ENCODE data around the gene CHRNA5. TPM values are rescaled to one million over a fixed set of nuclear protein-coding genes. Genes with fewer than 3 reads are reported as not detected.

CHRNA5 gene
- total RNA-seq, 1 donor from 2014 or later: 2.2 TPM

DNA sequence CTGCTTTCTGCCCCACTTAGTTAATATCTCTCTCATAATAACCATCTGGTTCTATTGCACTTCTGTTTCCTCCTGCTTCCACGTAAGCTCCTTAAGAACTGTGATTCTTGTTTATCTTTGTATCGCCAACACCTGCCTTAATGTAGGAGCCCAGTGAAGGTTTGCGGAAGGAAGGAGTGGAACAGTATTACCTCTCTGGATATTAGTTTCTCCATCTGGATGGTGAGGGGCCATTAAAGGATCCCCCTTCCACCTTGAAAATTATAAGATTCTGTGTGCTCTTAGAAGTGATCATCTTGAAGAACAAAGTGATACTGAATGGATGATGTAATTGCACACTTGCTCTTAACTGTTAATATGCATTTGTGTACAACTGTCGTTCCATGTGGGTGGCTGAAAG lies 2.2 kb downstream of the CHRNA5 start:
- no peak overlapping the region for H3K4me3 ChIP-seq
- no peak overlapping the region for H3K27ac ChIP-seq (replicated peaks)
- no peak for DNase-seq
- no peak for TF ChIP-seq CTCF (IDR thresholded peaks at IDR 0.05; ENCODE audit: borderline replicate concordance)
- no peaks in the 10 kb centered on the region for H3K9me3 ChIP-seq (replicated peaks)
- H3K27me3 ChIP-seq (ENCODE audit: low read depth): peaks cover 12% of the 10 kb centered on the region
- H3K36me3 ChIP-seq: no peaks in the 10 kb centered on the region
- peaks cover 20% of the 10 kb centered on the region for H3K4me1 ChIP-seq
- intact Hi-C loops (cut with micrococcal nuclease): no loop called here

GRCh38 chr15:78570710-78571109 lies 5.4 kb downstream of the CHRNA5 start:
- DNase-seq: no peak
- peaks cover 12% of the 10 kb centered on the region for H3K27me3 ChIP-seq (ENCODE audit: low read depth)

DNA sequence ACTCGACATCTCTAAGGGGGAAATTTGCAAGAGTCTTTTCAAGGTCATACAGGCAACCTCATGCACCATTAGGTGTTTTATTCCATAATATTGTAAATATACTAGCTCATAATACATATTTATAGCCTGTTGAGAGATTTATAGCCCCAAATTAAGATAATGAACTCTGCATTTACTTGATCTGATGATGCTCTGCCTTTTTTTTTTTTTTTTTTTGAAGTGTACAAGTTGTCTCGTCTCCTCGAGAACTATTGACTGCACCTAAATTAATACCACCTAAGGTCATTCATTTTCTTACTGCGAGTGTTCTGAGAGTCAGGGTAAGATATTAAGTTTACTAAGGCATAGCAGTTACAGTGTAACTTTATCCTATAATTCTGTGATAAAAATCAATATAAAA lies 6.1 kb downstream of the CHRNA5 start:
- Histone ChIP-seq H3K9me3 (replicated peaks) (no peaks in the 10 kb centered on the region), H3K4me1 (peaks cover 6% of the 10 kb centered on the region), H3K4me3 (no peak overlapping the region), H3K27ac (replicated peaks) (no peak overlapping the region), H3K27me3 (ENCODE audit: low read depth) (peaks cover 12% of the 10 kb centered on the region), H3K36me3 (no peaks in the 10 kb centered on the region)
- no peak for TF ChIP-seq CTCF (IDR thresholded peaks at IDR 0.05; ENCODE audit: borderline replicate concordance)
- no peak for DNase-seq
- intact Hi-C loops (cut with micrococcal nuclease): no loop called here

More at GRCh38 chr15:78570710-78571109, 5.4 kb downstream of the CHRNA5 start:
- intact Hi-C loops (cut with micrococcal nuclease): no loop called here
- H3K4me3 ChIP-seq: no peak overlapping the region
- no peak overlapping the region for H3K27ac ChIP-seq (replicated peaks)
- no peaks in the 10 kb centered on the region for H3K9me3 ChIP-seq (replicated peaks)
- H3K36me3 ChIP-seq: no peaks in the 10 kb centered on the region
- no peak for TF ChIP-seq CTCF (IDR thresholded peaks at IDR 0.05; ENCODE audit: borderline replicate concordance)
- peaks cover 13% of the 10 kb centered on the region for H3K4me1 ChIP-seq

DNA sequence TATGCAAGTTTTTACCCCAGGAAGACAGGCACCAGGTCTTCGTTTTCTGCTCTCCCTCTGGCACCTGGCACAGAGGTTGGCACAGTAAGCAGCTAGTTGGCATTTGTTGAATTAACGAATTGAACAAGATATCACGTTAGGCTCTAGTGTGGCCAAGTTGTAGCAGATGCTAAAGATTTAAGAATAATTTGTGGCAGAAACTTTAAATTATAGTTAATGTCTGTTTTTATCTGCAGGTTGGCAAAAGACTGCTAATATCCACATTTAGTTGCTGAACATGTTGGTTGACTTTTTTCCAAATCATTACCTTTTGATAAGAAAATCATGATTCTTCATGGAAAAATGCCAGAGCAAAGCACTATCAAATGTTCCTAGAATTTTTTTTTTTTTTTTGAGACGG lies 8.1 kb downstream of the CHRNA5 start:
- Histone ChIP-seq H3K36me3 (no peaks in the 10 kb centered on the region), H3K27me3 (ENCODE audit: low read depth) (peaks cover 12% of the 10 kb centered on the region), H3K4me1 (peaks cover 5% of the 10 kb centered on the region), H3K27ac (replicated peaks) (no peak overlapping the region), H3K4me3 (no peak overlapping the region), H3K9me3 (replicated peaks) (no peaks in the 10 kb centered on the region)
- intact Hi-C loops (cut with micrococcal nuclease): no loop called here
- TF ChIP-seq CTCF (IDR thresholded peaks at IDR 0.05; ENCODE audit: borderline replicate concordance): no peak
- no peak for DNase-seq

DNA sequence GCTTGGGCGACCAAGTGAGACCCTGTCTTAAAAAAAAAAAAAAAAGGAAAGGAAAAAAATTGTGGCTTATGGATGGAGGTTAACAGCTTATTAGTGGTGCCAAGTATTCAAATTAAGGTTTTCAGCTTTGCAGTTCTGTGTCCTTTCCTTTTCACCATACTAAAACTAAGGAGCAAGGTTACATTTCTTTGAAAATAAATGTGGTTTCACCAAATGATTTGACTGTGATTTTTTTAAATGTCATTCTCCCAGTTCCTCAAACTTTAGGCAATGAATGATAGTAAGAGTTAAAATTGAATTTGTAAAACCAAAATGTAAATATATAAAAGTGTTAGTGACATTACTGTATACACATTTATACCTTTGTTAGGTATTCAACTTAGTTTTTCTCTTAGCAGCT lies 9.6 kb downstream of the CHRNA5 start:
- no peak for DNase-seq
- peaks cover 6% of the 10 kb centered on the region for H3K27me3 ChIP-seq (ENCODE audit: low read depth)
- H3K4me3 ChIP-seq: no peak overlapping the region
- H3K36me3 ChIP-seq: no peaks in the 10 kb centered on the region
- no peak overlapping the region for H3K27ac ChIP-seq (replicated peaks)
- no peaks in the 10 kb centered on the region for H3K9me3 ChIP-seq (replicated peaks)
- TF ChIP-seq CTCF (IDR thresholded peaks at IDR 0.05; ENCODE audit: borderline replicate concordance): no peak
- H3K4me1 ChIP-seq: peaks cover 5% of the 10 kb centered on the region
- intact Hi-C loops (cut with micrococcal nuclease): no loop called here

- no peak for TF ChIP-seq CTCF (IDR thresholded peaks at IDR 0.05; ENCODE audit: borderline replicate concordance)
- Histone ChIP-seq H3K4me3 (no peak overlapping the region), H3K4me1 (no peaks in the 10 kb centered on the region), H3K9me3 (replicated peaks) (no peaks in the 10 kb centered on the region), H3K36me3 (no peaks in the 10 kb centered on the region), H3K27me3 (ENCODE audit: low read depth) (no peaks in the 10 kb centered on the region), H3K27ac (replicated peaks) (no peak overlapping the region)
- intact Hi-C loops (cut with micrococcal nuclease): no loop called here
- no peak for DNase-seq
Measured at GRCh38 chr15:78597583-78597982, 32.3 kb downstream of the CHRNA5 start.
